SK-N-SH (cell line): ENCODE measurements around the gene SZT2. TPM values are rescaled to one million over a fixed set of nuclear protein-coding genes. Genes with fewer than 3 reads are reported as not detected.

Source experiments
- CTCF ChIA-PET: fragments of 300-600, 350-600 bp; formaldehyde crosslinking; extraction: SDS; loops from one replicate; lab custom pipeline; 2021; lab: Yijun Ruan, JAX
- POLR2A ChIA-PET: fragments of 350-600 bp; sonication (Branson Sonifier 250); formaldehyde crosslinking; extraction: SDS; loops from one replicate; lab custom pipeline; 2020; ENCODE audit warnings: antibody characterized with exemption, inconsistent platforms; lab: Yijun Ruan, JAX
- DNase-seq: peaks from one replicate; pipeline ENCODE4 v3.0.0; 2012
- H2AFZ ChIP-seq: fragments of 200-600 bp; sonication (generic); 2 replicates; pipeline ENCODE4 v1.8.1; 2016; ENCODE audit warnings: antibody characterized with exemption, mild to moderate bottlenecking, low read depth
- H3F3A ChIP-seq: fragments of 200-600 bp; sonication (generic); replicated peaks from 2 replicates; pipeline ENCODE3; 2016; ENCODE audit warnings: antibody characterized with exemption, mild to moderate bottlenecking; ENCODE audit not compliant: insufficient read depth
- H3K27ac ChIP-seq, 2 experiments: fragments of 200-500 bp in 1 of 2; fragments of 200-600 bp in 1 of 2; sonication (Bioruptor generic) in 1 of 2; sonication (generic), shearing (Covaris generic) in 1 of 2; 2 replicates each; pipeline versions ENCODE4 v1.5.1 to v1.6.1; 2014 to 2016; ENCODE audit warnings: low read depth in 2 of 2, inconsistent platforms in 1 of 2, low read length in 1 of 2, mild to moderate bottlenecking in 1 of 2, mixed read lengths in 1 of 2
- H3K27me3 ChIP-seq: fragments of 200-600 bp; sonication (generic), shearing (Covaris generic); 2 replicates; pipeline ENCODE4 v1.6.1; 2016; ENCODE audit warnings: mixed run types; ENCODE audit not compliant: insufficient read depth
- H3K36me3 ChIP-seq, 2 experiments: fragments of 200-500 bp in 1 of 2; fragments of 200-600 bp in 1 of 2; sonication (Bioruptor generic) in 1 of 2; sonication (generic) in 1 of 2; replicated peaks in 1 of 2; 2 replicates each; pipeline versions ENCODE3 to v1.5.1; 2014 to 2016; ENCODE audit warnings: low read length in 1 of 2, mild to moderate bottlenecking in 1 of 2; ENCODE audit not compliant: insufficient read depth in 2 of 2, control insufficient read depth in 1 of 2
- H3K4me1 ChIP-seq, 2 experiments: fragments of 200-500 bp in 1 of 2; fragments of 200-600 bp in 1 of 2; sonication (Bioruptor generic) in 1 of 2; sonication (generic), shearing (Covaris generic) in 1 of 2; 2 replicates each; pipeline versions ENCODE4 v1.5.1 to v1.6.1; 2014 to 2016; ENCODE audit warnings: low read depth in 1 of 2, low read length in 1 of 2, mixed run types in 1 of 2; ENCODE audit not compliant: insufficient read depth in 2 of 2, control insufficient read depth in 1 of 2
- H3K4me2 ChIP-seq: fragments of 200-600 bp; sonication (generic), shearing (Covaris generic); 2 replicates; pipeline ENCODE4 v1.6.1; 2017; ENCODE audit warnings: mixed run types
- H3K4me3 ChIP-seq, 2 experiments: fragments of 200-500 bp in 1 of 2; fragments of 200-600 bp in 1 of 2; sonication (Bioruptor generic) in 1 of 2; sonication (generic), shearing (Covaris generic) in 1 of 2; 2 replicates each; pipeline versions ENCODE4 v1.5.1 to v1.8.1; 2014 to 2016; ENCODE audit warnings: low read depth in 2 of 2, inconsistent platforms in 1 of 2, low read length in 1 of 2, mild to moderate bottlenecking in 1 of 2, mixed read lengths in 1 of 2, moderate library complexity in 1 of 2
- H3K79me2 ChIP-seq: fragments of 200-600 bp; sonication (generic); 2 replicates; pipeline ENCODE4 v1.8.1; 2017; ENCODE audit warnings: mild to moderate bottlenecking; ENCODE audit not compliant: insufficient read depth
- H3K9ac ChIP-seq: fragments of 200-600 bp; sonication (generic); 2 replicates; pipeline ENCODE4 v1.6.1; 2017; ENCODE audit warnings: mixed run types
- H3K9me2 ChIP-seq: fragments of 200-600 bp; sonication (generic); 2 replicates; pipeline ENCODE4 v1.6.1; 2017; ENCODE audit warnings: mixed run types
- H3K9me3 ChIP-seq: fragments of 200-600 bp; sonication (generic); 2 replicates; pipeline ENCODE4 v1.6.1; 2017; ENCODE audit warnings: mixed run types, mild to moderate bottlenecking, moderate library complexity
- H4K20me1 ChIP-seq: fragments of 200-600 bp; sonication (generic); 2 replicates; pipeline ENCODE4 v1.6.1; 2017; ENCODE audit warnings: mild to moderate bottlenecking, mixed run types; ENCODE audit not compliant: insufficient read depth
- CTCF ChIP-seq: fragments of 200-600 bp; sonication (generic); IDR thresholded peaks from 2 replicates; pipeline ENCODE4 v1.6.1; 2017; ENCODE audit warnings: antibody characterized with exemption, mild to moderate bottlenecking, moderate library complexity
- ELF1 ChIP-seq: IDR thresholded peaks from 2 replicates; pipeline ENCODE4 v1.4.0; 2012
- FOSL2 ChIP-seq: IDR thresholded peaks from 2 replicates; pipeline ENCODE4 v1.4.0; 2012; ENCODE audit warnings: low read depth, mild to moderate bottlenecking, moderate library complexity, borderline replicate concordance
- FOXM1 ChIP-seq: IDR thresholded peaks from 2 replicates; pipeline ENCODE4 v1.4.0; 2012; ENCODE audit warnings: low read depth, mild to moderate bottlenecking
- GATA2 ChIP-seq: sonication (generic); formaldehyde crosslinking; IDR thresholded peaks from 2 replicates; pipeline ENCODE4 v1.5.0; 2020; ENCODE audit warnings: mild to moderate bottlenecking, missing genetic modification reagents
- JUND ChIP-seq: IDR thresholded peaks from 2 replicates; pipeline ENCODE4 v1.4.0; 2012
- MXI1 ChIP-seq: IDR thresholded peaks from 2 replicates; pipeline ENCODE4 v1.6.1; 2012; ENCODE audit warnings: mild to moderate bottlenecking, low read depth, low read length, improper control_type of control experiment
- POLR2AphosphoS5 ChIP-seq: IDR thresholded peaks from 2 replicates; pipeline ENCODE4 v1.6.1; 2012; ENCODE audit warnings: low read depth, low read length
- RFX5 ChIP-seq: IDR thresholded peaks from 2 replicates; pipeline ENCODE4 v1.6.1; 2012; ENCODE audit warnings: mild to moderate bottlenecking, improper control_type of control experiment, low read length
- RXRA ChIP-seq: IDR thresholded peaks from 2 replicates; pipeline ENCODE4 v1.4.0; 2012; ENCODE audit warnings: low read depth, mild to moderate bottlenecking, borderline replicate concordance
- SMC3 ChIP-seq: IDR thresholded peaks from 2 replicates; pipeline ENCODE4 v1.6.1; 2012; ENCODE audit warnings: low read depth, low read length, improper control_type of control experiment
- TEAD4 ChIP-seq: IDR thresholded peaks from 2 replicates; pipeline ENCODE4 v1.4.0; 2012; ENCODE audit warnings: mild to moderate bottlenecking, borderline replicate concordance; ENCODE audit not compliant: insufficient read depth
- USF2 ChIP-seq: fragments of 150-350 bp; IDR thresholded peaks from 2 replicates; pipeline ENCODE4 v1.6.1; 2017; ENCODE audit warnings: antibody characterized with exemption, low read length, low read depth, borderline replicate concordance
- YY1 ChIP-seq: IDR thresholded peaks from 2 replicates; pipeline ENCODE4 v1.4.0; 2012; ENCODE audit warnings: low read depth, mild to moderate bottlenecking
- ZBTB33 ChIP-seq: IDR thresholded peaks from 2 replicates; pipeline ENCODE4 v1.4.0; 2012; ENCODE audit warnings: low read depth, borderline replicate concordance
- WGBS: methylation state at CpG from one replicate; pipeline ENCODE4 v1.1.6; 2017; ENCODE audit warnings: low lambda C conversion rate; 5-methylcytosine and 5-hydroxymethylcytosine counted together
- polyA plus RNA-seq, 3 experiments: library from polyadenylated mRNA; depleted of rRNA; stranded (reverse); fragments of >200 nt; gene quantifications; 2 replicates each; pipeline ENCODE4 v1.2.3, GENCODE V29; 2012

Gene SZT2
- polyA plus RNA-seq, 1 of the 3 experiments (the other 2 are of a cell fraction), result 12.9 TPM

- TF ChIP-seq ZBTB33, result no peak
- no peak for TF ChIP-seq RFX5
Observed at GRCh38 chr1:43432171-43432860, 42.6 kb downstream of the SZT2 start (continued).

- Histone ChIP-seq H3K4me1 (no peaks in the 10 kb centered on the region), H3K27ac (no peak overlapping the region), H2AFZ (no peak overlapping the region), H3K27me3 (no peaks in the 10 kb centered on the region), H4K20me1 (no peaks in the 10 kb centered on the region), H3K4me2 (no peak overlapping the region), H3K9ac (no peak overlapping the region), H3K9me3 (no peaks in the 10 kb centered on the region), H3K79me2 (no peaks in the 10 kb centered on the region), H3F3A (no peaks in the 10 kb centered on the region), H3K9me2 (no peaks in the 10 kb centered on the region), H3K4me3 (no peak overlapping the region), H3K36me3 (peaks cover 22 to 80% of the 10 kb centered on the region in 2 experiments)
- WGBS, result 97% methylated on average over 5 of the region's 5 CpGs
- DNase-seq, result no peak
- ChIA-PET CTCF (interaction anchor here (0.6 to 1.8 kb wide), 4 partner anchors 10 to 206 kb away, joined by 3 to 4 read pairs (median 3); no protein-coding TSS in a partner anchor), POLR2A (no interaction called here)
- no peak for TF ChIP-seq GATA2 (CRISPR knock-in tag)
- TF ChIP-seq ZBTB33, result no peak
Observed at GRCh38 chr1:43432907-43433306, 43.2 kb downstream of the SZT2 start.

GRCh38 chr1:43434256-43434655, 44.6 kb downstream of the SZT2 start:
- H3K27me3 ChIP-seq, result no peaks in the 10 kb centered on the region
- no peaks in the 10 kb centered on the region for H3K4me1 ChIP-seq
- no peaks in the 10 kb centered on the region for H3K9me2 ChIP-seq
- H4K20me1 ChIP-seq, result no peaks in the 10 kb centered on the region
- DNase-seq, result no peak
- ChIA-PET CTCF (interaction anchor here (1.8 kb wide), 1 partner anchor 20 kb away, joined by 6 read pairs; no protein-coding TSS in a partner anchor), POLR2A (no interaction called here)
- TF ChIP-seq POLR2AphosphoS5 (no peak), JUND (no peak), FOXM1 (no peak), ELF1 (no peak), RXRA (no peak), CTCF (no peak), SMC3 (no peak), USF2 (no peak), MXI1 (no peak), FOSL2 (no peak), TEAD4 (no peak), ZBTB33 (no peak), RFX5 (no peak), YY1 (no peak)
- no peak overlapping the region for H2AFZ ChIP-seq
- no peak overlapping the region for H3K4me2 ChIP-seq
- no peaks in the 10 kb centered on the region for H3K79me2 ChIP-seq
- no peak overlapping the region for H3K9ac ChIP-seq
- no peak overlapping the region for H3K4me3 ChIP-seq
- 100% methylated on average over 7 of the region's 7 CpGs for WGBS
- no peaks in the 10 kb centered on the region for H3F3A ChIP-seq
- no peaks in the 10 kb centered on the region for H3K9me3 ChIP-seq
- H3K36me3 ChIP-seq, result peaks cover 21 to 81% of the 10 kb centered on the region in 2 experiments
- no peak overlapping the region for H3K27ac ChIP-seq
